ENCODE measurements around the gene PKDREJ.

PKDREJ gene

DNA sequence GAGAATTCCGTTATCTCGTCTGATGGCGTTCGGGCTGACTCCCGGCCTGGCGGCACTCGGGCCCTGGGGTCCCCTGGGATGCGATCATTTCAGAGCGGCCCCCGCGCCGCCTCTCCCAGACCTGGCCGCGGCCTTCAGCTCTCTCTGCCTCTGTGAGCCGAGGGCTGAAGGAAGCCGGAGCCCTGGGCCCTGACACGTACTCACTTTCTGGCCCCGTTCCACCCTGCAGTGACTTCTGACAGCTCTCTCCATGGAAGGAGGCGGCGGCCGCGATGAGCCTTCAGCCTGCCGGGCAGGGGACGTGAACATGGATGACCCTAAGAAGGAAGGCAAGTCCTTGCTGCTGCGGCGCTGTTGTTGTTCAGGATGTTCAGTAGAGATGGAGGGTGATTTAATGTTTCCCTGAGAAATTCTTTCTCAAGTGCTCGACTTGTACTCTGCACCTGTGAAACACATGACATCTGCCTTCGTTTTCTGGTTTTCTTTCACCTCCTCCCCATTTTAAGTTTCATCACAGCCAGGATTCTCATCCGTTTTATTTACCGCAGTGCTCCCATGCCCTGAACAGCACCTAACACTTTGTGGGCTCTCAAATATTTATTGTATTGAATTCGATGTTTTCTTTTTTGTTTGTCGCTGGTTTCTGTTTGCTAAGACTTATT is 34.1 kb upstream of the PKDREJ start:
- H3K27ac ChIP-seq (ENCODE audit: poor library complexity, severe bottlenecking) = peak overlapping the region; percentile 56
- peak; percentile 29 for ATAC-seq (ENCODE audit: low read depth)
- TF ChIP-seq, protein P1, sequence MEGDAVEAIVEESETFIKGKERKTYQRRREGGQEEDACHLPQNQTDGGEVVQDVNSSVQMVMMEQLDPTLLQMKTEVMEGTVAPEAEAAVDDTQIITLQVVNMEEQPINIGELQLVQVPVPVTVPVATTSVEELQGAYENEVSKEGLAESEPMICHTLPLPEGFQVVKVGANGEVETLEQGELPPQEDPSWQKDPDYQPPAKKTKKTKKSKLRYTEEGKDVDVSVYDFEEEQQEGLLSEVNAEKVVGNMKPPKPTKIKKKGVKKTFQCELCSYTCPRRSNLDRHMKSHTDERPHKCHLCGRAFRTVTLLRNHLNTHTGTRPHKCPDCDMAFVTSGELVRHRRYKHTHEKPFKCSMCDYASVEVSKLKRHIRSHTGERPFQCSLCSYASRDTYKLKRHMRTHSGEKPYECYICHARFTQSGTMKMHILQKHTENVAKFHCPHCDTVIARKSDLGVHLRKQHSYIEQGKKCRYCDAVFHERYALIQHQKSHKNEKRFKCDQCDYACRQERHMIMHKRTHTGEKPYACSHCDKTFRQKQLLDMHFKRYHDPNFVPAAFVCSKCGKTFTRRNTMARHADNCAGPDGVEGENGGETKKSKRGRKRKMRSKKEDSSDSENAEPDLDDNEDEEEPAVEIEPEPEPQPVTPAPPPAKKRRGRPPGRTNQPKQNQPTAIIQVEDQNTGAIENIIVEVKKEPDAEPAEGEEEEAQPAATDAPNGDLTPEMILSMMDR (IDR thresholded peaks at IDR 0.05; ENCODE audit: poor library complexity, severe bottlenecking) = no peak

DNA sequence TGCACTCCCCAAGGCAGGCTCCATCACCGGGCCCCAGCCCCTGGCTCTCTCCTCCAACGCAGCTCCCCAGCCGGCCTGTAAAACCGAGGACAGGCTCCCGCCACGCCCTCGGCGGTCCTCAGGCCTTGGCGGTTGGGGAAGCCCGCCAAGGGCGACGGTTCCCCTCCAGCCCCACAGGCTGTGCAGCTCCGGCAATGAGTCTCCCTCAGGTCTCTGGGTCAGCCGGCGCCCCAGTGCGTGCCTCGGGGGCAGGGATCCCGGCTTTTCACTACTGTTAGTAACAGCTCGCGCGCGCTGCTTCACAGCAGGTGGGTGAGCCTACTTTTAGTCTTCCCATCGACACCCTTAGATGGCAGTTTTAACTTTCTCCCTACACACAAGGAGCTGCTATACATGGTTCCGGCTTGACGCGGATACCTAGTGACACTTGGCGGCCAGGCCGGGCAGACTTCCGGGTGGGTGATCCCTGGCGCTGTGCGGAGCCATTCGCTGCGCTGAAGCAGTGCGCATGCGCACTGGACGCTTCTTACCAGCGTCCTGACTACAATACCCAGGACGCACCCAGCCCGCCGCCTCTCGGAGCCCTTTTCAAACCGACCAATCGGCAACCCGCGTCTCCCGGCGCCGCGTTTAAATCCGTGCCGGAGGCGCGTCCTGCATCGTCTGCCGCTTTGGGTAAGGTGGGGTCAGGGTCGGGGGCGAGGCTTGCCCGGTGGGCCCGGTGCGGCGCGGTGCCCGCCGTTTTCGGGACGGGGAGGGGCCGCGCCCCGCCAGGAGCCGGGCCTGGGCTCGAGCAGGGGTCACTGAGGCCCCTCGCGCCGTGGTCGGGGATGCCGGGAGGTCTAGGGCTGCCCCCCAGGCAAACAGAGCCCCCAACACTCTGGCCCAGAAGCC is 33.4 kb upstream of the PKDREJ start, which contains the start of gene GTSE1:
GTSE1 (plus strand) TSS at position 614 of the 894 bp plus-strand sequence. CDS start 531 bp downstream, outside the sequence.
- Histone ChIP-seq H3K36me3 (ENCODE audit: low read depth) (peaks cover 42% of the 10 kb centered on the region), H3K27ac (ENCODE audit: poor library complexity, severe bottlenecking) (peak within 1 kb of the TSS; percentile 56), H3K4me1 (ENCODE audit: insufficient read depth, poor library complexity, severe bottlenecking) (peaks cover 4% of the 10 kb centered on the region), H3K27me3 (ENCODE audit: insufficient read depth, poor library complexity, severe bottlenecking) (no peaks in the 10 kb centered on the region), H3K4me3 (ENCODE audit: severe bottlenecking) (peak within 1 kb of the TSS; percentile 67), H3K9me3 (ENCODE audit: severe bottlenecking) (no peaks in the 10 kb centered on the region)
- DNase-seq (ENCODE audit: low spot score) (peak; percentile 98), ATAC-seq (ENCODE audit: low read depth) (peak; percentile 96)
- TF ChIP-seq, protein P1 (IDR thresholded peaks at IDR 0.05; ENCODE audit: poor library complexity, severe bottlenecking) = peak; percentile 39

More for the DNA sequence above, 34.1 kb upstream of the PKDREJ start:
- H3K9me3 ChIP-seq (ENCODE audit: severe bottlenecking) = no peaks in the 10 kb centered on the region
- DNase-seq (ENCODE audit: low spot score) = no peak
- H3K4me1 ChIP-seq (ENCODE audit: insufficient read depth, poor library complexity, severe bottlenecking) = peaks cover 8% of the 10 kb centered on the region
- no peaks in the 10 kb centered on the region for H3K27me3 ChIP-seq (ENCODE audit: insufficient read depth, poor library complexity, severe bottlenecking)
- H3K36me3 ChIP-seq (ENCODE audit: low read depth) = peaks cover 47% of the 10 kb centered on the region
- H3K4me3 ChIP-seq (ENCODE audit: severe bottlenecking) = peak overlapping the region; percentile 67

DNA sequence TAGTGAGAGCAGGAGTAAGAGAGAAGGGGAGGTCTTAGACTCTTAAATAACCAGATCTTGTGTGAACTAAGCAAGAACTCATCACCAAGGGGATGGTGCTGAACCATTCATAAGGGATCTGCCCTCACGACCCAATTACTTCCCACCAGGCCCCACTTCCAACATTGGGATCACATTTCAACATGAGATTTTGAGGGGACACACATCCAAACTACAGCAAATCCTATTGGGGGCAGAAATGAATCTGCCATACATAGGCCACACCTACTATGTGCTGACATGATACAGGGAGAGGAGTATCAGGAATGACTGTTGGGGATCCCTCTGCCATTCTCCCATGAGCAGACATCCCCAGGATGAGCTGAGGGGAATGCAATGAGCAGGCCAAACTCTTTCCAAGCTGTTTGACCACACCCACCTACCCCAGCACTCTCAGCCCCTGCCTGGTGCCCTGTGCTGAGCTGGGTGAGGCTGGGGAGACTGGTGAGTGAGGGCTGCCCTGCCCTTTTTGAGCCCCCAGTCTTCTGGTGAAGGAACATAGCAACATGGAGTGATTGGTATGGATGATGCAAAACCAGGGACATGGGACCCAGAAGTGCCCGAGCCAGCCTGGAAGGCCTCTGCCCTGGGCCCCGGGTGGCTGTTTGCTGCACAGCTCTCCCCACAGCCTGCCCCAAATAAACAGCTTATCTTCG is 32.3 kb upstream of the PKDREJ start:
- Histone ChIP-seq H3K4me1 (ENCODE audit: insufficient read depth, poor library complexity, severe bottlenecking) (peaks cover 4% of the 10 kb centered on the region), H3K9me3 (ENCODE audit: severe bottlenecking) (no peaks in the 10 kb centered on the region), H3K27ac (ENCODE audit: poor library complexity, severe bottlenecking) (peak overlapping the region; percentile 56), H3K27me3 (ENCODE audit: insufficient read depth, poor library complexity, severe bottlenecking) (no peaks in the 10 kb centered on the region), H3K36me3 (ENCODE audit: low read depth) (peaks cover 31% of the 10 kb centered on the region), H3K4me3 (ENCODE audit: severe bottlenecking) (no peak overlapping the region)
- ATAC-seq (ENCODE audit: low read depth) = no peak
- no peak for DNase-seq (ENCODE audit: low spot score)
- TF ChIP-seq, protein P1 (IDR thresholded peaks at IDR 0.05; ENCODE audit: poor library complexity, severe bottlenecking) = no peak

DNA sequence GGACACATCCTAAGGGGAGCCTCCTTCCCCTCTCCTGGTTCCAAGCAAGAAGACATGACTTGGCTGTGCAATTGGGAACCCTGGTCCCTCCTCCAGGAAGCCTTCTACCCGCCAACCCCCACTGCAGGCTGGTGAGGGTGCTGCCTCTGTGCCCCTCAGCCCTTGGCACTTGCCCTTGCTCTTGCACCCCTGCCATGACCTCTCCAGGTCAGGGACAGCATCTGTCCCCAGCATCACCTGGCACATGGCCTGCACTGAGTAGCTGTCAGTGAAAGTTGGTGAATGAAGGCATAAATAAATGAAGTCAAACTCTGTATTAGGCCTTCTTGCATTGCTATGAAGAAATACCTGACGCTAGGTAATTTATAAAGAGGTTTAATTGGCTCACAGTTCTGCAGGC is 31.6 kb upstream of the PKDREJ start:
- TF ChIP-seq, protein P1 (IDR thresholded peaks at IDR 0.05; ENCODE audit: poor library complexity, severe bottlenecking) = no peak
- no peak for DNase-seq (ENCODE audit: low spot score)
- Histone ChIP-seq H3K9me3 (ENCODE audit: severe bottlenecking) (no peaks in the 10 kb centered on the region), H3K27ac (ENCODE audit: poor library complexity, severe bottlenecking) (no peak overlapping the region), H3K4me3 (ENCODE audit: severe bottlenecking) (no peak overlapping the region), H3K4me1 (ENCODE audit: insufficient read depth, poor library complexity, severe bottlenecking) (peaks cover 4% of the 10 kb centered on the region), H3K27me3 (ENCODE audit: insufficient read depth, poor library complexity, severe bottlenecking) (no peaks in the 10 kb centered on the region), H3K36me3 (ENCODE audit: low read depth) (peaks cover 27% of the 10 kb centered on the region)
- ATAC-seq (ENCODE audit: low read depth) = no peak

Measured in RWPE2 (cell line).